Heart left ventricle (tissue), 13 donors: ENCODE measurements around the gene TMEM91.

Experiments used
- CTCF ChIP-seq, 12 donors: fragments of 200-600 bp; sonication (generic) in 4 of 12; IDR thresholded peaks; one replicate each; pipeline versions ENCODE4 v1.5.0 to v1.8.0; 2018 to 2022; ENCODE audit warnings: antibody characterized with exemption in 12 of 12, mild to moderate bottlenecking in 5 of 12
- POLR2A ChIP-seq, 2 donors: fragments of 450-650 bp; IDR thresholded peaks; one replicate each; pipeline ENCODE4 v1.6.1; 2017; ENCODE audit warnings: antibody characterized with exemption in 2 of 2, mild to moderate bottlenecking in 2 of 2, moderate library complexity in 2 of 2
- donor health status: ischemic (EF 13 %, LVEDD 7.1; RV severe dilation, severe dysfunction).
- donor health status: DM: no; HTN: yes; CAD: no.
- donor health status: DM: no; HTN: no; CAD: no.
- donor health status: ischemic (EF 25% LVEDD 6.9; RV normal size, moderate dysfunction).
- donor health status: ischemic (EF 25% LVEDD 5.7; RV mildly dilated, moderate dysfunction).
- donor health status: ischemic (EF 35%, LVEDD 5.7; RV mildly dilated, moderate dysfunction).
- donor health status: nonischemic (EF 11% LVEDD 7.7; RV severe dilation, severe dysfunction).
- donor health status: DM: yes; HTN: yes; CAD: no.
- donor health status: PGD.
- donor health status: ischemic (EF 29% LVEDD 5.4; RV normal size, mild dysfunction).
- donor health status: nonischemic (EF 23%, LVEDD 6.1; RV moderate dilation, normal function).

GRCh38 chr19:41398598-41398997 lies 22.3 kb downstream of the TMEM91 start:
- TF ChIP-seq POLR2A (IDR thresholded peaks at IDR 0.05) (no peak), CTCF (IDR thresholded peaks at IDR 0.05) (no peak)
